HepG2 (cell line): ENCODE data around the gene GPR119. TPM values are rescaled to one million over a fixed set of nuclear protein-coding genes. Genes with fewer than 3 reads are reported as not detected.

Experiments used
- ATAC-seq: fragments of 200-7000 bp; cut with Tn5 transposase; 3 replicates; pipeline ENCODE4 v1.9.1; 2020; ENCODE audit warnings: mild to moderate bottlenecking, moderate library complexity
- BruUV-seq: library from RNA; stranded (reverse); fragments of 400-500 nt; replicated peaks from 2 replicates; lab custom pipeline; 2021; lab: Mats Ljungman, UMichigan
- CTCF ChIA-PET: fragments of 300-600 bp; formaldehyde crosslinking; extraction: SDS; loops from one replicate; lab custom pipeline; 2021; ENCODE audit warnings: low total read pairs, inconsistent platforms, low intra/inter-chr PET ratio; lab: Yijun Ruan, JAX
- POLR2A ChIA-PET: fragments of 350-600 bp; sonication (Branson Sonifier 250); formaldehyde crosslinking; loops from one replicate; lab custom pipeline; 2020; ENCODE audit warnings: antibody characterized with exemption, inconsistent platforms; lab: Yijun Ruan, JAX
- DNase-seq: peaks from one replicate; pipeline ENCODE4 v3.0.0-alpha.2; 2015; ENCODE audit warnings: low spot score
- FAIRE-seq: peaks from 3 replicates; lab custom pipeline; 2011; peaks lifted over from hg19 to GRCh38; lab: Jason Lieb, UNC
- H2AFZ ChIP-seq: one replicate; pipeline ENCODE4 v1.6.1; 2011; ENCODE audit warnings: low read length, inconsistent platforms
- H3K27ac ChIP-seq: fragments of 300-600 bp; 3 replicates; pipeline ENCODE4 v1.8.0; 2011; ENCODE audit warnings: mixed run types, mild to moderate bottlenecking, mixed read lengths, low read length, inconsistent platforms; ENCODE audit not compliant: insufficient read depth; ENCODE audit errors: extremely low read length
- H3K27me3 ChIP-seq, 2 experiments: fragments of 200-600 bp in 1 of 2; 2 replicates in 1 of 2; 3 replicates in 1 of 2; pipeline versions ENCODE4 v1.6.0 to v1.8.0; 2011; ENCODE audit warnings: low read length in 2 of 2, mild to moderate bottlenecking in 2 of 2, moderate library complexity in 2 of 2, inconsistent platforms in 1 of 2; ENCODE audit not compliant: insufficient read depth in 2 of 2, control insufficient read depth in 1 of 2
- H3K36me3 ChIP-seq, 2 experiments: fragments of 200-600 bp in 1 of 2; replicated peaks in 1 of 2; 2 replicates in 1 of 2; 3 replicates in 1 of 2; pipeline versions ENCODE4 v1.5.1 to v1.8.0; 2011; ENCODE audit warnings: low read length in 2 of 2, inconsistent platforms in 1 of 2; ENCODE audit not compliant: insufficient read depth in 2 of 2, control insufficient read depth in 1 of 2
- H3K4me1 ChIP-seq: 2 replicates; pipeline ENCODE4 v1.5.1; 2012; ENCODE audit warnings: low read length, inconsistent platforms; ENCODE audit not compliant: insufficient read depth
- H3K4me2 ChIP-seq: 2 replicates; pipeline ENCODE4 v1.6.0; 2011; ENCODE audit warnings: low read depth, low read length, inconsistent platforms
- H3K4me3 ChIP-seq, 3 experiments: fragments of 200-600 bp in 1 of 3; sonication (generic), shearing (Covaris generic) in 1 of 3; replicated peaks in 1 of 3; 2 replicates each; pipeline ENCODE4 v1.5.1; 2011 to 2016; ENCODE audit warnings: low read length in 3 of 3, inconsistent platforms in 2 of 3, low read depth in 2 of 3, mild to moderate bottlenecking in 2 of 3, control low read depth in 1 of 3, mixed read lengths in 1 of 3; ENCODE audit not compliant: insufficient read depth in 1 of 3
- H3K79me2 ChIP-seq: one replicate; pipeline ENCODE4 v1.6.1; 2011; ENCODE audit warnings: low read length, inconsistent platforms; ENCODE audit not compliant: insufficient read depth
- H3K9ac ChIP-seq: 2 replicates; pipeline ENCODE4 v1.6.0; 2011; ENCODE audit warnings: mild to moderate bottlenecking, low read depth, low read length, inconsistent platforms; ENCODE audit not compliant: insufficient read depth
- H3K9me3 ChIP-seq: 2 replicates; pipeline ENCODE4 v1.5.1; 2012; ENCODE audit warnings: mild to moderate bottlenecking, low read length
- H4K20me1 ChIP-seq: 2 replicates; pipeline ENCODE4 v1.6.0; 2011; ENCODE audit warnings: inconsistent platforms, mild to moderate bottlenecking, low read length, moderate library complexity; ENCODE audit not compliant: insufficient read depth
- CHD4 ChIP-seq: fragments of 200-600 bp; sonication (generic); IDR thresholded peaks from 2 replicates; pipeline ENCODE4 v1.7.0; 2017; ENCODE audit warnings: mild to moderate bottlenecking, low read length, borderline replicate concordance
- HNRNPUL1 ChIP-seq: fragments of 200-400 bp; formaldehyde crosslinking; IDR thresholded peaks from 2 replicates; pipeline ENCODE4 v1.6.1; 2017; ENCODE audit warnings: low read depth, mild to moderate bottlenecking, low read length, moderate library complexity
- IKZF1 ChIP-seq: fragments of 450-650 bp; IDR thresholded peaks from 2 replicates; pipeline ENCODE4 v1.7.1; 2016
- KAT8 ChIP-seq: IDR thresholded peaks from 2 replicates; pipeline ENCODE4 v1.6.1; 2016; ENCODE audit warnings: missing genetic modification reagents, missing compliant biosample characterization
- SNAPC2 ChIP-seq: sonication (generic); formaldehyde crosslinking; IDR thresholded peaks from 2 replicates; pipeline ENCODE4 v1.8.1; 2022; ENCODE audit warnings: mild to moderate bottlenecking, missing genetic modification reagents
- ZFP62 ChIP-seq: sonication (generic); formaldehyde crosslinking; IDR thresholded peaks from 2 replicates; pipeline ENCODE4 v1.4.0; 2020; ENCODE audit warnings: missing genetic modification reagents
- ZNF549 ChIP-seq: sonication (generic); formaldehyde crosslinking; IDR thresholded peaks from 2 replicates; pipeline ENCODE4 v1.5.0; 2020; ENCODE audit warnings: missing genetic modification reagents
- ZNF572 ChIP-seq: sonication (generic); formaldehyde crosslinking; IDR thresholded peaks from 2 replicates; pipeline ENCODE4 v1.5.1; 2020; ENCODE audit warnings: mild to moderate bottlenecking, missing genetic modification reagents
- ZNF773 ChIP-seq: sonication (generic); formaldehyde crosslinking; IDR thresholded peaks from 2 replicates; pipeline ENCODE4 v1.4.0; 2020; ENCODE audit warnings: missing genetic modification reagents, borderline replicate concordance
- ZNF782 ChIP-seq: sonication (generic); formaldehyde crosslinking; IDR thresholded peaks from 2 replicates; pipeline ENCODE4 v1.4.0; 2020; ENCODE audit warnings: missing genetic modification reagents, mild to moderate bottlenecking, borderline replicate concordance
- ZNF788 ChIP-seq: sonication (generic); formaldehyde crosslinking; IDR thresholded peaks from 2 replicates; pipeline ENCODE4 v1.5.0; 2020; ENCODE audit warnings: mild to moderate bottlenecking, missing genetic modification reagents, borderline replicate concordance
- WGBS: methylation state at CpG from one replicate; pipeline ENCODE4 v1.1.6; 2017; ENCODE audit warnings: low lambda C conversion rate; 5-methylcytosine and 5-hydroxymethylcytosine counted together
- in situ Hi-C: cut with HindIII; loops from 2 replicates; pipeline ENCODE4 v1.10.0; 2017; ENCODE audit warnings: low pct_unique_long_range_greater_than_20kb; ENCODE audit not compliant: extremely low pct_ligation_motif_present
- intact Hi-C: fragments of 100-400 bp; cut with micrococcal nuclease; formaldehyde crosslinking; loops from one replicate; pipeline ENCODE4 v1.10.0; 2022; ENCODE audit not compliant: unreplicated experiment
- polyA plus RNA-seq, 8 experiments: library from polyadenylated mRNA; depleted of rRNA in 3 of 8; stranded (reverse) in 7 of 8; unstranded in 1 of 8; fragments of >200 nt; fragmentation: Illumina TruSeq in 4 of 8; extraction: Trizol in 4 of 8; gene quantifications; 2 replicates each; pipeline versions ENCODE4 v1.2.1 to v1.2.3, GENCODE V29; 2011 to 2016; ENCODE audit warnings: low read depth in 4 of 8, missing spikeins in 1 of 8, mixed read lengths in 1 of 8; ENCODE audit not compliant: insufficient read depth in 1 of 8
- total RNA-seq, 5 experiments: library from RNA; depleted of rRNA; stranded (reverse); fragments of >200 nt; fragmentation: Illumina TruSeq; extraction: Trizol; gene quantifications; 2 replicates each; pipeline ENCODE4 v1.2.3, GENCODE V29; 2016; ENCODE audit warnings: low read depth in 1 of 5
- TF ChIP-seq, protein P1 (sequence below): sonication (generic); formaldehyde crosslinking; IDR thresholded peaks from 2 replicates; pipeline ENCODE4 v1.5.1; 2020; ENCODE audit warnings: missing genetic modification reagents, mild to moderate bottlenecking, borderline replicate concordance
- TF ChIP-seq, protein P2 (sequence below): sonication (generic); formaldehyde crosslinking; conservative IDR thresholded peaks from 2 replicates; pipeline ENCODE4 v1.4.0; 2020; ENCODE audit warnings: missing genetic modification reagents
- TF ChIP-seq, protein P3 (sequence below): sonication (generic); formaldehyde crosslinking; IDR thresholded peaks from 2 replicates; pipeline ENCODE4 v1.5.1; 2020; ENCODE audit warnings: mild to moderate bottlenecking, missing genetic modification reagents, moderate library complexity

The GPR119 gene
- total and polyA plus RNA-seq, 2 of the 13 experiments (the other 11 are each of a cell fraction or from before 2014, with no cell fraction given), result 2.6 to 5.5 TPM

DNA sequence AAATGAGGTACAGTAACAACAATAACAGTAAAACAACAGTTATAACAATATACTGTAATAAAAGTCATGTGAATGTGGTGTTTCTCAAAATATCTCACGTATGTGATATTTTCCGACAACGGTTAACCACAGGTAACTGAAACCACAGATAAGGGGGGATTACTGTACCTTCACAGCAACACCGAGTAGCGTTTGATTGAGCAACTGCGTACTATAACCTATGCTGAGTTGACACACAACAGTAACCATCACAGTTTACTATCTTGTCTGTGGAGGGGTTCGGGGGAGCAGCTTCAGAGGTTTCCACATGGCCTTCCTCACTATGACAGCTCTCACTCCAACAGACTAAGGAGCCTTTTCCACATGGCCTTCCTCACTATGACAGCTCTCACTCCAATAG is 29.7 kb upstream of the GPR119 start (continued):
- TF ChIP-seq ZNF572 (CRISPR knock-in tag) (no peak), SNAPC2 (no peak)

DNA sequence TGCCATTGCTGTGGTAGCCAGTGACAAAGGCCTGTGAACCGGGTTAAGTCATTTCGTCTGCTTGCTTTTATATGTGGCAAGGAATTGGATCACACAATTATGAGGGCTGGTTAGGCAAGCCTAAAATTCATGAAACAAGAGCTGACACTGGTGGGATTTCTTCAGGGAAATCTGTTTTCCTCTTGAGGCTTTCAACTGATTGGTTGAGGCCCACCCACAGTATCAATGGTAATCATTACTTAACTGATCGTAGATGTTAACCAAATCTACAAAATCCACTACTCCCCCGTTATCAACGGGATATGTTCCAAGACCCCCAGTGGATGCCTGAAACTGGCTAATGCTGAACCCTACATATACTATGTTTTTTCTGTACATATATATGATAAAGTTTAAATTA is 29.3 kb upstream of the GPR119 start:
- Histone ChIP-seq H3K27ac (no peak overlapping the region), H3K4me2 (no peak overlapping the region), H3K27me3 (no peaks in the 10 kb centered on the region), H3K4me1 (no peaks in the 10 kb centered on the region), H3K79me2 (no peaks in the 10 kb centered on the region), H4K20me1 (no peaks in the 10 kb centered on the region), H2AFZ (no peak overlapping the region), H3K36me3 (peaks cover 1 to 4% of the 10 kb centered on the region in 2 experiments; a peak in 1 of 5 replicates), H3K9me3 (no peaks in the 10 kb centered on the region), H3K4me3 (no peak overlapping the region), H3K9ac (no peak overlapping the region)
- intact Hi-C loops, result no loop called here
- DNase-seq, result no peak
- WGBS, result 100% methylated on average over 5 of the region's 5 CpGs
- POLR2A ChIA-PET, result no interaction called here
- FAIRE-seq, result no peak
- TF ChIP-seq, protein P1, sequence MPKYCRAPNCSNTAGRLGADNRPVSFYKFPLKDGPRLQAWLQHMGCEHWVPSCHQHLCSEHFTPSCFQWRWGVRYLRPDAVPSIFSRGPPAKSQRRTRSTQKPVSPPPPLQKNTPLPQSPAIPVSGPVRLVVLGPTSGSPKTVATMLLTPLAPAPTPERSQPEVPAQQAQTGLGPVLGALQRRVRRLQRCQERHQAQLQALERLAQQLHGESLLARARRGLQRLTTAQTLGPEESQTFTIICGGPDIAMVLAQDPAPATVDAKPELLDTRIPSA (CRISPR knock-in tag), result no peak
- TF ChIP-seq ZNF549 (CRISPR knock-in tag) (no peak), HNRNPUL1 (no peak), ZNF788 (CRISPR knock-in tag) (no peak), CHD4 (no peak), KAT8 (CRISPR knock-in tag) (no peak), ZNF782 (no peak), IKZF1 (no peak), ZFP62 (CRISPR knock-in tag) (no peak), ZNF773 (CRISPR knock-in tag) (no peak)
- TF ChIP-seq, protein P2, sequence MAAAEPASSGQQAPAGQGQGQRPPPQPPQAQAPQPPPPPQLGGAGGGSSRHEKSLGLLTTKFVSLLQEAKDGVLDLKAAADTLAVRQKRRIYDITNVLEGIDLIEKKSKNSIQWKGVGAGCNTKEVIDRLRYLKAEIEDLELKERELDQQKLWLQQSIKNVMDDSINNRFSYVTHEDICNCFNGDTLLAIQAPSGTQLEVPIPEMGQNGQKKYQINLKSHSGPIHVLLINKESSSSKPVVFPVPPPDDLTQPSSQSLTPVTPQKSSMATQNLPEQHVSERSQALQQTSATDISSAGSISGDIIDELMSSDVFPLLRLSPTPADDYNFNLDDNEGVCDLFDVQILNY, result no peak
- TF ChIP-seq, protein P3, sequence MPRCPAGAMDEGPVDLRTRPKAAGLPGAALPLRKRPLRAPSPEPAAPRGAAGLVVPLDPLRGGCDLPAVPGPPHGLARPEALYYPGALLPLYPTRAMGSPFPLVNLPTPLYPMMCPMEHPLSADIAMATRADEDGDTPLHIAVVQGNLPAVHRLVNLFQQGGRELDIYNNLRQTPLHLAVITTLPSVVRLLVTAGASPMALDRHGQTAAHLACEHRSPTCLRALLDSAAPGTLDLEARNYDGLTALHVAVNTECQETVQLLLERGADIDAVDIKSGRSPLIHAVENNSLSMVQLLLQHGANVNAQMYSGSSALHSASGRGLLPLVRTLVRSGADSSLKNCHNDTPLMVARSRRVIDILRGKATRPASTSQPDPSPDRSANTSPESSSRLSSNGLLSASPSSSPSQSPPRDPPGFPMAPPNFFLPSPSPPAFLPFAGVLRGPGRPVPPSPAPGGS (CRISPR knock-in tag), result no peak
- CTCF ChIA-PET, result no interaction called here
- no TSS peak for BruUV-seq
- in situ Hi-C loops, result no loop called here
- no peak for ATAC-seq
